NCI-H2107 (cell line): ENCODE results near the gene ZMIZ1.
A peak's percentile ranks its signal among the peaks of the same experiment; 100 is the strongest.
"Not testable (repeated sequence)": the region's sequence is repeated elsewhere in the genome, so short reads cannot be mapped to it uniquely, and the experiment has no call there.

ENCODE experiments used
- DNase-seq: peaks from one replicate; lab custom pipeline; 2025; lab: John Stamatoyannopoulos, UW

Gene ZMIZ1

DNA sequence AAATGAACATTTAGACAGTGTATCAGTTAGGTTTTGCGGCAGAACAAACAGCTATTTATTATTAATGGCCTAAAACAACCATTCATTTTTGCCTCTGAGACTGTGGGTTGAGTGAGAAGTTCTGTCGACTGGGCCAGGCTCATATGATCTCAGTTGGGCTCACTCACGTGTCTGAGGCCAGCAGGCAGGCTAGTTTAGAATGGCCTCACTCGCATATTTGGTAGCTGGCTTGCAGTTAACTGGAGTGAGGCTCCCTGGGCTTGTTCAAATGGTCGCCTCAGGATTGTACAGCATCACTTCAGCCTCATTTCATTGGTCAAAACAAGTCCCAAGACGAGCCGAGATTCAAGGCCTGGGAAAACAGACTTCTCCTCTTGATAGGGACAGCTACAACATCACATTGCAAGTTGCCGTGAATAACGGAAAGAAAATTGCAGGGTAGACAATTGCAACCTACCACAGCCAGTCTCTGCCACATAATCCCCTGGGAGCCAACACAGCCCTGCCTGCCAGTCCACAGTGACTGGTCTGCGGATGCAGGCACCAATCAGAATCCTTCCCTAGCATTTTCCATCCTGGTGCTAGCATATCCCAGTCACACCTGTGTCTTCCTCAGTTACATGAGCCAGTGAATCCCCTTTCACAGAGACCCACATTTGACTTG lies 255.4 kb downstream of the ZMIZ1 start:
- DNase-seq: peak; percentile 8

DNA sequence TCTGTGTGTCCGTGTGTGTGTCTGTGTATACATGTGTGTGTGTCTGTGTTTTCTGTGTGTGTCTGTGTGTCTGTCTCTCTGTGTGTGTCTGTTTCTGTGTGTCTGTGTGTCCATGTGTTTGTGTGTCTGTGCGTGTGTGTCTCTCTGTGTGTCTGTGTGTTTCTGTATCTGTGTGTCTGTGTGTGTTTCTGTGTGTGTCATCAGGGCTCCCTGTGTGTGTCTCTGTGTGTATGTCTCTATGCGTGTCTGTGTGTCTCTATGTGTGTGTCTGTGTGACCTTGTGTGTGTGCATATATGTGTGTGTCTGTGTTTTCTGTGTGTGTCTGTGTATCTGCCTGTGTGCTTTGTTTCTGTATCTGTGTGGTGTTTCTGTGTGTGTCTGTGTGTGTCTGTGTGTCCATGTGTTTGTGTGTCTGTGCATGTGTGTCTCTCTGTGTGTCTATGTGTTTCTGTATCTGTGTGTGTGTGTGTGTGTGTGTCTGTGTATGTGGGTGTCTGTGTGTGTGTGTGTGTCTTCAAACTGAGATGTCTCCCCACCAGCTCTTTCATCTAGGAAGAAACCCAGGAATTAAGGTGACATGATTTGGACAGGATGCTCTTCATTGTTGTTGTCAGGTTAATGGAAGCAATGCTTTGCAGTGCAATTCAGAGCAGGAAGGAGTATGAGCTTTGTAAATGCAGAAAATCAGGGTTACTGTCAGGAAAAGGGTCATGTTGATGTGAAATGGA lies 257.8 kb downstream of the ZMIZ1 start:
- DNase-seq: no peak

DNA sequence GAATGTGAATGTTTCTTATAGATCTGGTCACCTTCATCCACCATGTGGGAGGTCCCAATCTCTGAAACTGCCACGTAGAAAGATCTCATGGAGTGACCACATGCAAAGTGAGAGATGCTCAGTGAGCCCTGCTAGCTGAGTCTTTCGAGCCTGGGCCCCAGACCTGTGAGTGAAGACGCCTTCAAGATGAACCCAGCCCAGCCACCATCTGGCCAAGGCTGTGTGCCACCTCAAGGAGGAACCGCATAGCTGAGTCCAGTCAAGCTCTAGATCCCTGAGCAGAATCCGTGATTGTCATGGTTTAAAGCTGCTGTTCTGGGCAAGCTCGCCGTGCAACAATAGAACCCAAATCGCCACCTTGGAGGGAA lies 258.3 kb downstream of the ZMIZ1 start:
- no peak for DNase-seq

DNA sequence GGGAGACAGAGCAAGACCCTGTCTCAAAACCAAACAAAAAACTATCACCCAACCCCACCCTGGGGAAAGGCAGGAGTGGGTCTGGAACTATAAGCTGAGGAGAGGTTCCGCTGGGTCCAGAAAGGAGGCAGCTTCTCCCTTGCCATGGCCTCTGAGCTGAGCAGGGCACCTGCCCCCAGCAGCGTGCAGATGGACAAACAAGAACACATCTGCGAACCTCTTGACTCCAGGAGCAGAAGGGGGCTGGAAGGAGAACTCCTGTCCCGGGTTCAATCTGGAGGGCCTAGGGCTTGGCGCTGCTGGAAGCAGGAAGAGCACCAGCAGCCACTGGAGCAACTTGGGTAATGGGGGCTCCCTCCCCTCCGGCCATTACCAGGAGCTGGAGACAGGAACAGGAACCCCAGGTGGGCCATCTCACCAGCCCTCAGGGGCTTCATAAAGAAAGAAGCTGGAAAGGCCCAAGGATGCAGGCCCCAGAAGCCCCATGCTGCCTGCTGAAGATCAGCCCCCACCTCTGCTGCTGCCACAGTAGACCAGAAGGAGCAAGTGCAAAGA lies 259.5 kb downstream of the ZMIZ1 start:
- DNase-seq: no peak

DNA sequence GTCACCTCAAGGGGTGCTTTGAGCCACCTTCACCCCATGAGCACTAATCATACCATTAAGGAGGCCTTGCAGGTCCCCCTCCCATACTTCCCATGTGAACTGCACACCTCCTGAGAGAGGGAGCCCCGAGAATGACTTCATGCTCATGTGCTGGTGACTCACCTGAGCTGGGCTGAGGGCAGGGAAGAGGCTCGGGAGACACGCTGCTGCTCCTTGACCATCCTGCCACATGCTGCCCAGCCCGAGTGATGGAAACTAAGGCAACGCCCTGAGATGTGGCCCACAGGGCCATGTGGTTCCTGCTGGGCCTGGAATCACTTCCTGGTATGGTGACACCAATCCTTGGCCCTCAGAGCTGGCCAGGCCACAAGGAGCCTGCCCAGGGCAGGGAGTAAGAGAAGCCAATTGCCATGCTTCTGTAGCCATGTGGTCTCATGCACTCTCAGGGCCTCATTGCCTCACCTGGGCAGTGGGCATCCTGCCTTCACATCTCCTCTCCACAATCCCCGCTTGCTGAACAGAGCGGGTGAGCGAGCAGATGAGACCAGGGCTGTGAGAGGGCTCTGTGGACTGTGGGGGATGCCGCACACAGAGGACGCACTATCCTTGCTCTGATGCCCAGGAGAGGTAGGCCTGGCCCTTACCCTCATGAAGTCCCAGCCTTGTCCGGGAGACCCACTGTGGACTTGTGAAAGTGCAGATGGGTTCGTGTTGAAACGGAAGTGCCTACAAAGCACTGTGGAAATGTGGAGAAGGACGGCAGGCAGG lies 260.2 kb downstream of the ZMIZ1 start:
- no peak for DNase-seq

DNA sequence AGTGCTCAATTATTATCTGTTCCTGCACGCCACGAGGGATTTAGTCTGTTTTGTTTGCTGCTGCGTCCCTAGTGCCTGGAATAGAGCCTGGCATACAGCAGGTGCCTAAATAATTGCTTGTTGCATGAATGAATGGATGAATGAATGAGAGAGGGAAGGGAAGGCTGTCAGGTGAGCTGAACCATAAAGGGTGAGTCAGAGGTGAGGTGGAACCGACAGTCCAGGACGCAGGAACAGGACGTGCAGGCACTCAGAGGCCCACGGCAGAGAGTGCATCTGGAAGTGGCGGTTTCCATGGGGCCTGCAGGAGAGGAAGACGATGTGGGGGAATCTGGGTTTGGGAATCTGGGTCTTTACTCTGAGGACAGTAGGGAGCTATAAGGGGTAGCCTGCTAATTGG lies 260.8 kb downstream of the ZMIZ1 start:
- DNase-seq: no peak

DNA sequence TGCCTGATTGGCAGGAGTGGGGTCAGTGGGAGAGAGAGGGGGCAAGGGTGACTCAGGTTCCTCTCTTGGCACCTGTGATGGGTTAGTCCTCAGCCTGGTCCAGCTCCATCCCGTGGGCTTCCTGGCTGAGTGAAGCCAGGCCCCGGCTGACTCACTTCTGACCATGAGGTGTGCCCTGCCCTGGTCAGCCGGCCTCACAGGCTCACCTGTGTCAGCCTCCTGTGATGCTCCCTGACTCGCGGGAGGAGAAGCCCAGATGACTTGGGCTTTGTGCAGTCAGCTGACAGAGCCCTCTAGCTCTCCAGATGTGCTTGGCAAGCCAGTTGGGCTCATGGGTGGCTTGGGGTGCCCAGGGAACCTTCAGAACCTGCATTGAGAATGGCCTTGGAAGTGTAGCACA lies 262.5 kb downstream of the ZMIZ1 start:
- DNase-seq: no peak

DNA sequence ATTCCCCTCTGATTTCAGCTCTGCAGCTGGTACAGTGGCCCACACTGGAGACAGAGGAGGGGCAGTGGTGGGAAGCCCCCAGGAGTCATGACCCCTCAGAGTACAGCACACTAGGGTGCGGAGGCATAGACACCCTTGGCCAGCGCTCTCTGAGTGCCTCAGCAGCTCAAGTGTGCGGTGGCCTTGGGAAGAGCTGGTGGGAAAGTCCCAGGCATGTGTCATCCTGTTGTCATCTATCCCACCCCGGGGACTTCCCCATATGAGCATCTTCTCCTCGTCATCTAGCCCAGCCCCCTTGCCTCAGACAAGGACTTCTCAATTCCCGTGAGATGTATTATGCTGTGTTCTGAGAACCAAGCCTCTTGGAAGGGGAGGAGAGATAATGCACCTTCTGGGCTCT lies 262.9 kb downstream of the ZMIZ1 start:
- DNase-seq: no peak

DNA sequence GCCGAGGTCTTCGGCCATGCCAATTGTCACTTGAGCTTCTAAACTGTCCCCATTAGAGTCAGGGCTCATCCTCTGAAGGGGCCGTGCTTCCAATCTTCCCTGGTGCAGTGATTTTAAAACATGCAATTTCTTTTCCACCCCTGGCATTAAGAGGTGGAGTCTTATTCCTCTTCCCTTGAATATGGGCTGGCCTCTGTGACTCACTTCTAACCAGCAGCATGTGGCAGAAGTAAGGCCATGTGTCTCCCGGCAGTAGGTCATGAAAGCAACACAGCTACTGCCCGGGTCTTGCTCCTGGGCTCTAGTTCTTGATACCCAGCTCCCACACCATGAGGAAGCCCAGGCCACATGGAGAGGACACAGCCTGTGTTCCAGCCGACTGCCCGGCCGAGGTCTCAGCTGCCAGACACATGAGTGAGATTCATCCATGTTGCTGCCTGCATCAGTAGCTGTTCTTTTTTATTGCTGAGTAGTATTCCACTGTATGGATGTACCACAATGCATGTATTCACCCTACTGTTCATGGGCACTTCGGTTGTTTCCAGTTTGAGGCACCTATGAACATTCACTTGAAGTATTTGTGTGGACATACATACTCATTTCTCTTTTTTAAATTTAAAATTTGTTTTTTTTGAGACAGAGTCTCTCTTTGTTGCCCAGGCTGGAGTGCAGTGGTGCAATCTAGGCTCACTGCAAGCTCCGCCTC lies 264.0 kb downstream of the ZMIZ1 start:
- DNase-seq: not testable (repeated sequence)

DNA sequence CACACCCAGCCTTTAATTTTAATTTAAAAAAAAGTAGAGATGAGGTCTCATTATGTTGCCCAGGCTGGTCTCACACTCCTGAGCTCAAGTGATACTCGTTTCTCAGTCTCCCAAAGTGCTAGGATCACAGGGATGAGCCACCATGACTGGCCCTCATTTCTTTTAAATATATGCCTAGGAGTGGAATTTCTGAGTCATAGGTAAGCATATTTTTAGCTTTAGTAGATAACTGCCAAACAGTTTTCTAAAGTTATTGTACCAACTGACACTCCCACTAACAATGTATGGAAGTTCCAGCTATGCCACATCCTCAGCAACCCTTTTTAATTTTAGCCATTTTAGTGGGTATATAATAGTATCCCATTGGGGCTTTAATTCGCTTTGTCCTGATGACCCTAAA lies 264.7 kb downstream of the ZMIZ1 start:
- no peak for DNase-seq

DNA sequence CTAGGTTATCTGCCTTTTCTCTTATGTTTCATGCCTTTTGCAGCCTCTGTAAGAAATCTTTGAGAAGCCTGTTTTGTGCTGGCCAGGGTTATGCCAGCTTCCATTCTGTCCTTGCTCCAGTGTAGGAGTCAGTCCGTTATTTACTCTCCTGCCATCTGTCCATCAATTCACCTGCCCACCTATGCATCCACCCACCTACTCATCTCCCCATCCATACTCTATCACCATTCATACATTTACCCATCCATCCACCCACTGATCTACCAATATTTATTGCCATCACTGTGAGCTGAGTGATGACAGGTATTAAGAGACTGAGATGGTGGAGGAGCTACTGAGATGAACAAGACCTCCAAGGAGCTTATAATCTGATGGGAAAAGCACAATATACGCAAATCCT lies 265.8 kb downstream of the ZMIZ1 start:
- no peak for DNase-seq

DNA sequence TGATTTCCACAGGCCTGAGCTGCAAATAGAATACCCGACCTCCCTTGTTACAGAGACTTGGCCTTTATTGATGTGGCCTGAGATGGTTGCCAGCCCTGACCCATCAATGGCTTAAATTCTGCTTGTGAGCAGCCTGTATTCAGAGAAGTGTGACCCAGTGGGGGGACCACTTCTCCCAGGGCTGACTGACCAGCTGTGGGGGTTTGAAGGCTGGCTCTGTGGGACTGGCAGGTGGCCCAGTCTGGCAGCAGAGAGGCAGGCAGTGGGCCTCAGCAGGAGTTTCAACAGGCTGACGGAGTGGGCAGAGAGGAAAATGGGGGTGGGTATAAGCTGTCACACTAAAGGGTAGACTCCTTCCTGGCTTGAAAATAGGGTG lies 266.3 kb downstream of the ZMIZ1 start:
- no peak for DNase-seq

DNA sequence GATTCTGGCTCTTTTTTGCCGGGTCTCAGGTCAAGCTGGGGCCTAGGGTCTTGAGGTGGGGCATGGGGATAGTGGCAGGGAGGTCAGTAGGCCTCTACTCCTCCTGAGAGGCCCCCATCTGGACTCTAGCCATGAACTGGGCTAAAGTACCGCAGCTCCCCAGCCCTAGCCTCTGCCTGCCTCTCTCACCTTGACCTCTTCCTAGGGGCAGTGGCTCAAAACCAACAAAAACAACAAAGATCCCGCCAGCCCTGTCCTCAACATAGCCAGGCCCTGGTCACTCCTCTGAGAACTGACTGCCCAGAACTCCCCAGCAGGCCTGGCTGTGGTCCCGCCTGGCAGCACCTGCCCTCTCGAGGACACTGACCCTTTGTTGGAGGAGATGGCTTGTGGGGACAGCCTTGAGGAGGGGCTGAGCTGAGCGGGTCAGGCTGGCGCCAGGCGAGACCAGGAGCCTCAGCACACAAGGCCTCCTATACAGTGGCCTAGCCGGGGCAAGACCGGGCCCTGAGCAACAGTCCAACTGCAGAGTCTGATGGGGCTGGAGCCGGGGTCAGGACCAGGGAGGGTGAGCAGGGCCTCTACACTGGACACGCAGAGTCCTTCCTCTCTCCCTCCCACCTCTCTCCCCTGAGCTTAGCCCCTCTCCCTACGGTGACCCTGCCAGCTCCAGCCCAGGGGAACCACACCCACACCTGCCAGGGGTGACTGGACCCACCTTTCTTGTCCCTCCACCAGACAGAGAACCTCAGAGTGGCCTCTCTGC lies 266.9 kb downstream of the ZMIZ1 start:
- no peak for DNase-seq

DNA sequence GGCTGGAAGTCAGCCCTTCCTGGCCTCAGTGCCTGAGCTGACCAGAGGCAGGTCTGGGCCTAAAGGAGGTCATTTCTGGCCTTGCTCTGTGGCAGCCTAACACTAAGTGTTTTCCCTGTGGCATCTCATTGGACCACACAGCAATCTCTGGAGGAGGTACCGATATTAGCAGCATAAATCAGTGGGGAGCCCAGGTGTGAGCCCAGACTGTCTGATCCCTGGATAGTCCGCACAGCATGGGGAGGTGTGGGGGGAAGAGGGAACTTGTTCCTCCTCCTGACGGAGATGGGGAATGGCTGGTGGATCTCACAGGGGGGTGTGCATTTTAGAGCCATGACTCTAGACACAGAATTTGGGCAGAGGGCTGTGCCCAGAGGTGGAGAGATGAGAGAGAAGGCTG lies 267.5 kb downstream of the ZMIZ1 start:
- no peak for DNase-seq

DNA sequence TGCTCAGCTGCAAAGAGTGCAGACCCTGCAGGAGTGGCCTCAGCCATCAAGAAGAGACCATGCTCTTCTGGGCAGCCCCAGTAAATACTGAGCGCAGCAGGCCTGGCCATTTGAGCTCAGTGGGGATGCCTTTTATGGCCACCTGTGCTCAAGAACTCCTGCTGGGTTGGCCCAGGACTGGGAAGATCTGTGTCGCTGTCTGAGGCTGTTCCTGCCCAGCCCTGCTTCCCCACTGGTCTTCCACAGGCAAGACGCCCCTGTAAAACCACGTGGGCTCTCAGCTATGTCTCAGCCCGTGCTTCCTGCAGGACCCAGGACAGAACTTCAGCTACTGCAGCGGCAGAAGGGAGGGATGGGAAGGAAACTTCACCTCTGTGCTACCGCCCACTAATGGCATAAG lies 268.0 kb downstream of the ZMIZ1 start:
- DNase-seq: no peak

DNA sequence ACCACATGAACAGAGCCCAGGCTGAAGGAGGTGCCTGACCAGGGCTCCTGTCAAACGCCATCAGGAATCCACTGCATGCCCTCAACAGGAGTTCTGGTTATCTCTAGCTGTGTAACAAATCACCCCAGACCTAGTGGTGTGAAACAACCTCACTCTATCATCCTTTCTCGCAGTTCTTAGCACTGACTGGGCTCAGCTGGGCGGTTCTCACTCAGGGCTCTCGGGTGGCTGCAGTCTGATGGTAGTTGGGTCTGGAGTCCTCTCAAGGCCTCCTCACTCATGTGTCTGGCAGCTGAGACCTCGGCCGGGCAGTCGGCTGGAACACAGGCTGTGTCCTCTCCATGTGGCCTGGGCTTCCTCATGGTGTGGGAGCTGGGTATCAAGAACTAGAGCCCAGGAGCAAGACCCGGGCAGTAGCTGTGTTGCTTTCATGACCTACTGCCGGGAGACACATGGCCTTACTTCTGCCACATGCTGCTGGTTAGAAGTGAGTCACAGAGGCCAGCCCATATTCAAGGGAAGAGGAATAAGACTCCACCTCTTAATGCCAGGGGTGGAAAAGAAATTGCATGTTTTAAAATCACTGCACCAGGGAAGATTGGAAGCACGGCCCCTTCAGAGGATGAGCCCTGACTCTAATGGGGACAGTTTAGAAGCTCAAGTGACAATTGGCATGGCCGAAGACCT lies 269.2 kb downstream of the ZMIZ1 start:
- DNase-seq: not testable (repeated sequence)

DNA sequence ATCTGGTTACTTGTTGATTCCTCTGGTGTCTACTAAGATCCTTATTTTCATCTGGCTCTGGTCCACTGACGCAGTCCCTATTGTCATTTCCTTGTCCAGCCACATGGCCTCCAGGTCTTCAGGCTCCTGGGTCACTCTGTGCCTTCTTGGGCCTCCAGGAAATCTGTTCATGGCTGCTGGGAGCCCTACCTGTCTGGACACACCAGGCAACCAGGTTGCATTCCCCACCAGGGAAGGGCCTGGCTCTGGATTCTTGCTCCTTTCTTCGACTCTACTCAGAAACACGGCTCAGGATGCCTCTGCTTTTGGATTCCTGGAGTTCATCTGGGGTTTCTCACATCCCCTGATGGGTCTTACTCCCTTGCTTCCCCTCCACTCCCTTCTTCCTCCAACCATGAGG lies 270.5 kb downstream of the ZMIZ1 start:
- no peak for DNase-seq

DNA sequence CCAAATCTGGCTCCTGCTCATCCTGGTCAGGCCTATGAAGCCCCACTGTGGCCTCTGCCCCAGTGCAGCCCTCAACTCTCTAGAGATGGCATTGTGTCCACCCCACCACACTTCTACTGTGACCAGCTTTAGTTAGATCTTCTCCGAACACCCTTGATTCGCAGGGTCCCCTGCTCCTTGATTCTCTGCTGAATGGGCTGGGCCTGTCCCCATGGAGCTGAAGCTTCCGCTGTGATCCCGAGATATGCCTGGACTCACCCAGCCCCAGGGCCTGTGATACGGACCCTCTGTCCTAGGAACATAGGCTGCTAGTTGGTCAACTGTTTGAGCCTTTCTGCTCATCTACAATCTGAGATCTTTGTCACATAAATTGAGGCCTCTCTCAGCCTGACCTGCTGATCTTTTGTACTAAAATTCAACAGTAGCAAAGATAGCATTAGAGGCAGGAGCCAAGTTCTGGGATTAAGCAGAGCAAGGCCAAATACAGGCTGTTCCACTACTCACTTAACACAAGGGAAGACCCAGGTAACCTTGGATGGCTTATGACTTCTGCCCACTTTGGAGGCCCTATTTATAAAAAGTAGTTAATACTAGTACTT lies 272.0 kb downstream of the ZMIZ1 start:
- no peak for DNase-seq

DNA sequence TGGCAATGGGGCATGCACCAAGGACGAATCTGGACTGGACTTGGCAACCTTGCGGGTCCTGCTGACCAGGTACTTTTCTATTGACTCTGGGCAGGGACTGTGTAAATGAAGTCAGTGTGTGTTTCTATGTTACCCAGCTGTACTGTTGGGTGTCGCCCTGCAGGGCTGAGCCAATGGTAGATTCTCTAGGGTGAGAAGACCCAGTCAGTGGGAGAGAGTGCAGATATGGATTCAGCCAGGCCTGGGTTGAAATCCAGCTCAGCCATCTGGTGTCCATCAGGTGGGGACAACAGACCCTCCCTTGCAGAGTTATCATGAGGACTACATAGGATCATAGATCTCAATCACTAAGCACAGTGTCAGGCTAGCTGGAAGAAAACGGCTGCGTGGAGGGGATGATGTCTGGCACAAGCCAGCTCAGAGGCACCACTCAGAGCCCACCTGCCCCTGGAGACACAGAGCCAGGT lies 273.6 kb downstream of the ZMIZ1 start:
- no peak for DNase-seq

DNA sequence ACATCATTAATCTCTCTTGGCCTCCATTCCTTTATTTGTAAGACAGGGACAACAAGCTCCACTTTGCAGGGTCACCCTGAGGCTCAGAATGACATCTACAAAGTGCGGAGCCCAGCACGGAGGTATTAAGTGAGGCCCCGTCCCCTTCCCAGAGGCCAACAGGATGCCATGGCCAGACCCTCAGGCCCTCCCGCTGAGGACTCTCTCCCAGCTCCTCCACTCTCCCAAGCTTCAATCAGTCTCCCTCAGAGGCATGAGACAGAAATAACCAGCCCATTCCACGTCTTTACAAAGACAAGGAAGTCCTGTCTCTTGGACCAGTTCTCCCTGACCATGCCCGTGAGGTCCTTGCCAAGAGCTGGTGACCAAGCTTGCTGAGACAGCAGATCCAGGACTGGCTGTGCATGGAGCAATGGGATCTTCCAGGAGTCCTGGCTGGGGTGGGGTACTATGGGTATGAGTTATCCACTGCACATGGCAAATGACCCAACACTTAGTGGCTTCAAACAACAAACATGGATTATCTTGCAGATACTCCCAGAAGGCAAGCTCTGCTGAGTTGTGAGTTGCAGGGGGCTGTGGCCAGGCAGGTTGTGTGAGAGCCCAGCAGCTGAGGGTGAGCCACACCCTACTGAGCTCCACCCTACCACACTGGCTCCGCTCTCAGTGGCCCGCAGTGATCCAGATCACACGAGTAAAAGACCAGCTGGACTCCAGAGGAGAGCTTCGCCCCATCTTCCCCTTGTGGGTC lies 274.2 kb downstream of the ZMIZ1 start:
- no peak for DNase-seq
